Endodermal cell (in vitro differentiated cells): ENCODE results near the gene KIAA1755. TPM values are rescaled to one million over a fixed set of nuclear protein-coding genes. Genes with fewer than 3 reads are reported as not detected.

ENCODE experiments used
- DNase-seq: peaks from one replicate; pipeline ENCODE4 v3.0.0-alpha.2; 2017
- H3K27ac ChIP-seq: 2 replicates; pipeline ENCODE4 v1.5.1; 2013; ENCODE audit warnings: mild to moderate bottlenecking, low read depth, low read length, moderate library complexity
- H3K27me3 ChIP-seq: 2 replicates; pipeline ENCODE4 v1.6.1; 2013; ENCODE audit warnings: mild to moderate bottlenecking, low read length, moderate library complexity; ENCODE audit not compliant: insufficient read depth, control insufficient read depth, poor library complexity, severe bottlenecking
- H3K36me3 ChIP-seq: 2 replicates; pipeline ENCODE4 v1.7.0; 2013; ENCODE audit warnings: mild to moderate bottlenecking, low read length, moderate library complexity; ENCODE audit not compliant: control insufficient read depth, insufficient read depth
- H3K4me1 ChIP-seq: one replicate; pipeline ENCODE4 v1.7.0; 2013; ENCODE audit warnings: low read length; ENCODE audit not compliant: control insufficient read depth, insufficient read depth
- H3K4me3 ChIP-seq: 2 replicates; pipeline ENCODE4 v1.5.1; 2013; ENCODE audit warnings: mild to moderate bottlenecking, low read length, moderate library complexity
- H3K9ac ChIP-seq: 2 replicates; pipeline ENCODE4 v1.6.1; 2013; ENCODE audit warnings: mild to moderate bottlenecking, low read length, moderate library complexity; ENCODE audit not compliant: poor library complexity, severe bottlenecking; ENCODE audit errors: extremely low read depth
- H3K9me3 ChIP-seq: 2 replicates; pipeline ENCODE4 v1.6.1; 2013; ENCODE audit warnings: mild to moderate bottlenecking, low read length, moderate library complexity; ENCODE audit not compliant: control insufficient read depth
- H3K27ac Mint-ChIP-seq: 2 replicates; pipeline ENCODE4 v1.8.0; 2020; ENCODE audit warnings: mixed read lengths
- H3K27me3 Mint-ChIP-seq: 2 replicates; pipeline ENCODE4 v1.8.0; 2021; ENCODE audit warnings: mild to moderate bottlenecking, mixed read lengths; ENCODE audit not compliant: insufficient read depth
- H3K36me3 Mint-ChIP-seq: 2 replicates; pipeline ENCODE4 v1.8.0; 2020; ENCODE audit warnings: low read depth, mixed read lengths
- H3K4me1 Mint-ChIP-seq: 2 replicates; pipeline ENCODE4 v1.8.0; 2020; ENCODE audit warnings: mixed read lengths
- H3K4me3 Mint-ChIP-seq: 2 replicates; pipeline ENCODE4 v1.8.0; 2020; ENCODE audit warnings: mild to moderate bottlenecking, moderate library complexity, mixed read lengths
- H3K9me3 Mint-ChIP-seq: 2 replicates; pipeline ENCODE4 v1.8.0; 2020; ENCODE audit warnings: mild to moderate bottlenecking, mixed read lengths
- WGBS, 2 experiments: methylation state at CpG; one replicate each; pipeline versions ENCODE4 v1.1.5 to v1.1.7; 2013; ENCODE audit warnings: missing lambda C conversion rate in 2 of 2, mixed read lengths in 1 of 2; ENCODE audit not compliant: insufficient coverage in 1 of 2, insufficient read length in 1 of 2; 5-methylcytosine and 5-hydroxymethylcytosine counted together
- total RNA-seq, 2 donors: library from RNA; stranded (reverse); fragmentation: NEBNext Ultra II Directional in 1 of 2; extraction: Animal tissue kit (Norgen Biotek cat#: 25700) in 1 of 2; gene quantifications; 2 replicates in 1 of 2; 3 replicates in 1 of 2; pipeline ENCODE4 v1.2.1, GENCODE V29; 2021
- TF ChIP-seq, protein P1 (sequence below): fragments of 200-600 bp; sonication (generic); conservative IDR thresholded peaks from 2 replicates; pipeline ENCODE4 v1.5.0; 2021; ENCODE audit warnings: antibody characterized with exemption, mild to moderate bottlenecking

KIAA1755 gene
- total RNA-seq, 2 donors from 2014 or later = not detected

DNA sequence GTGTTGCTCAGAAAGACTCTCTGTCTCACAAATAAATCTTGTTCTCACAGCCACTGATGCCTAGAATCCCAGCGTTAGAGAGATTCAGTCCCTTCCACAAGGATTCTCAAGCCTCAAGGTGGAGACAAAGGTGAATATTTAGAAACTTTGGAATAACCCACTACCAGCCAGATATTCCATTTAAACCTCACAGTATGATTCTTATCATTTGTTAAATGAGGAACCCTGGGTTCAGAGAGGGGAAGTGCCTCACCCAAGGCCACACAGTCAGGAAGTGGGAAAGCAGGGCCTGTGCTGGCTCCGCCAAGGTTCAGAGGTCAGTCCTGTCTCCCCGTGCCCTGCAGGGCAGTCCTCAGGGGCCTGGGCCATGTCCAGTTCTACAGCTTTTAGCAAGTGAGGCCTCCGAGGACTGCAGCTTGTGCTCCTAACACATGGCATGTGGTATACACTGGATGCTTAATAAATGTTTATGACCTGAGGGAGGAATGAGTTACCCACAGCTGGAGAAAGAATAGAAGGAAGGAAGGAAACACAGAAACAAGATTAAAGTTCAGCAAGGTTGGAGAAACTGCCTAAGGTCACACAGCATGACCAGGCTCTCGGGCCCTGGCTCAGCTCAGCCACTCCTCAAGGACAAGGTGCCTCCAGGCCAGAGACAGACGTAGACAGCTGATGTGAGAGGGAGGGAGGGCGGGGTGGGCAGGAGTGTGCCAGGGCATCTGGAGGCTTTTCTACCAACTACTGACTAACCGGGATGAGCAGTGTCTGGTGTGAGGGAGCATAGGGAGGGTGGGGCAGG is 91.5 kb downstream of the KIAA1755 start:
- H3K36me3 ChIP-seq = no peaks in the 10 kb centered on the region
- H3K9ac ChIP-seq = no peak overlapping the region
- no peaks in the 10 kb centered on the region for H3K9me3 ChIP-seq
- H3K27ac ChIP-seq = no peak overlapping the region
- peaks cover 10% of the 10 kb centered on the region for H3K27me3 Mint-ChIP-seq
- H3K4me1 Mint-ChIP-seq = no peaks in the 10 kb centered on the region
- H3K4me3 Mint-ChIP-seq = no peak overlapping the region
- no peaks in the 10 kb centered on the region for H3K36me3 Mint-ChIP-seq
- 86 to 89% methylated on average over 4 to 7 of the region's 8 CpGs for WGBS, 2 experiments
- TF ChIP-seq, protein P1, sequence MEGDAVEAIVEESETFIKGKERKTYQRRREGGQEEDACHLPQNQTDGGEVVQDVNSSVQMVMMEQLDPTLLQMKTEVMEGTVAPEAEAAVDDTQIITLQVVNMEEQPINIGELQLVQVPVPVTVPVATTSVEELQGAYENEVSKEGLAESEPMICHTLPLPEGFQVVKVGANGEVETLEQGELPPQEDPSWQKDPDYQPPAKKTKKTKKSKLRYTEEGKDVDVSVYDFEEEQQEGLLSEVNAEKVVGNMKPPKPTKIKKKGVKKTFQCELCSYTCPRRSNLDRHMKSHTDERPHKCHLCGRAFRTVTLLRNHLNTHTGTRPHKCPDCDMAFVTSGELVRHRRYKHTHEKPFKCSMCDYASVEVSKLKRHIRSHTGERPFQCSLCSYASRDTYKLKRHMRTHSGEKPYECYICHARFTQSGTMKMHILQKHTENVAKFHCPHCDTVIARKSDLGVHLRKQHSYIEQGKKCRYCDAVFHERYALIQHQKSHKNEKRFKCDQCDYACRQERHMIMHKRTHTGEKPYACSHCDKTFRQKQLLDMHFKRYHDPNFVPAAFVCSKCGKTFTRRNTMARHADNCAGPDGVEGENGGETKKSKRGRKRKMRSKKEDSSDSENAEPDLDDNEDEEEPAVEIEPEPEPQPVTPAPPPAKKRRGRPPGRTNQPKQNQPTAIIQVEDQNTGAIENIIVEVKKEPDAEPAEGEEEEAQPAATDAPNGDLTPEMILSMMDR = no peak
- no peak overlapping the region for H3K27ac Mint-ChIP-seq
- no peak overlapping the region for H3K4me3 ChIP-seq
- peaks cover 5% of the 10 kb centered on the region for H3K27me3 ChIP-seq
- no peaks in the 10 kb centered on the region for H3K9me3 Mint-ChIP-seq
- H3K4me1 ChIP-seq = no peaks in the 10 kb centered on the region
- no peak for DNase-seq

DNA sequence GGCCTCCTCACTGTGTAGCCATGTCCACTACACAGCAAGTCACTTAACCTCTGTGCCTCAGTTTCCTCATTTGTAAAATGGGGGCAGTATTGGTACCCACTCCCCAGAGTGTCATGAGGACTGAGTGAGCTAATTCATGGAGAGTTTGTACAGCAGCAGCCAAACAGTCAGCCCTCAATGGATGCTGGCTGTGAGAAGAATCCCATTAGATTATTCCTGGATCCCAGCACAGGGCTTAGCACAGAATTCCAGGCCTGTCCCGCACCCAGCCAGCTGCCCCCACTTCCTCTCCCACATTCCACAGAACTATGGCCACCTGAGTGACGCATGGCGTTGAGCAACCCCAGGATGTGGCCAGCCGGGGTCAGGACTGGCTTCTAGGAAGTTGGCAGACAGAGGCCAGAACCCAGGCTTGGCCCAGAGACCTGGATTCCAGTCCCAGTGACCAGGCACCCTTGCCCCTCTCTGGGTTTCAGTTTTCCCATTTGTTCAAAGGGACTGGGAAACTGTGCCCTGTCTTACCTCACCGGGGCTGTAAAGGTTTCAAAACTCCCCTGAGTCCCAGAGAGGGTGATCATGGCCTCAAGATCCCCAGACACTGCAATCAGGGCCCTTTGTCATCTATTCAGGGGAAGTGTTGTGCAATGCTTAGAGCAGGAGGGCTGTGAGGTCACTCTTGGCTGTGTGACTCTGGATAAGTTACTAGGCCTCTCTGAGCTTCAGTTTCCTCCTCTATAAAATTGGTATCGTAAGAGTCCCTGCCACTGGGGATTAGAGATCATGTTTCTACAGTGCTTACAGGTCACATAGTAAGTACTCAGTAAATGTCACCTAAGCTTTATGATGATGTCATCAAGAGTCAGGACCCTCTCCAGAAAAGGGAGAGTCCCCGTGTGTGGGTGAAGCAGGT is 92.4 kb downstream of the KIAA1755 start:
- H3K4me1 Mint-ChIP-seq = no peaks in the 10 kb centered on the region
- Histone ChIP-seq H3K9ac (no peak overlapping the region), H3K9me3 (no peaks in the 10 kb centered on the region), H3K4me3 (no peak overlapping the region), H3K27me3 (peaks cover 5% of the 10 kb centered on the region), H3K27ac (no peak overlapping the region), H3K4me1 (no peaks in the 10 kb centered on the region), H3K36me3 (no peaks in the 10 kb centered on the region)
- H3K4me3 Mint-ChIP-seq = no peak overlapping the region
- H3K9me3 Mint-ChIP-seq = no peaks in the 10 kb centered on the region
- TF ChIP-seq, protein P1 = no peak
- H3K27me3 Mint-ChIP-seq = peaks cover 10% of the 10 kb centered on the region
- H3K36me3 Mint-ChIP-seq = no peaks in the 10 kb centered on the region
- peak; percentile 67 for DNase-seq
- WGBS, 2 experiments = 0 to 59% methylated on average over 1 to 7 of the region's 7 CpGs
- H3K27ac Mint-ChIP-seq = peak overlapping the region; percentile 29

DNA sequence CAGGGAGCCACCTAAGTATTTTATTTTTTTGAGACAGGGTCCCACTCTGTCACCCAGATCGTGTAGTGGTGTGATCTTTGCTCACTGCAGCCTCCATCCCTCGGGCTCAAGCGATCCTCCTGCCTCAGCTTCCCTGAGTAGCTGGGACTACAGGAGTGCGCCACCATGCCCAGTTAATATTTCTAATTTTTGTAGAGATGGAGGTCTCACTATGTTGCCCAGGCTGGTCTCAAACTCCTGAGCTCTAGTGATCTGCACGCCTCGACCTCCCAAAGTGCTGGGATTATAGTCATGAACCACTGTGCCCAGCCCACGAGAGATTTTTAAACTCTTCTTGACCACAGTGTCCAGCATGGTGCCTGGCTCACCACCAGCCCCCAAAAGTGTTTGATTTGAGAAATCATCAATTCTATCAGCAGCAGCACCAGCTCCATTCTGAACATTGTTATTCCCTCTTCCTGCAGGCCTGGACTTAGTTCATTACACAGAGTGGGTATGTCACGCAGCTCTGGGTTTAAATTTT is 93.1 kb downstream of the KIAA1755 start:
- DNase-seq = no peak
- peaks cover 10% of the 10 kb centered on the region for H3K27me3 Mint-ChIP-seq
- no peaks in the 10 kb centered on the region for H3K4me1 Mint-ChIP-seq
- no peak overlapping the region for H3K4me3 Mint-ChIP-seq
- 88 to 98% methylated on average over 6 to 8 of the region's 8 CpGs for WGBS, 2 experiments
- Histone ChIP-seq H3K4me3 (no peak overlapping the region), H3K9me3 (no peaks in the 10 kb centered on the region), H3K4me1 (no peaks in the 10 kb centered on the region), H3K9ac (no peak overlapping the region), H3K27ac (no peak overlapping the region), H3K36me3 (no peaks in the 10 kb centered on the region), H3K27me3 (peaks cover 5% of the 10 kb centered on the region)
- no peaks in the 10 kb centered on the region for H3K36me3 Mint-ChIP-seq
- H3K9me3 Mint-ChIP-seq = no peaks in the 10 kb centered on the region
- TF ChIP-seq, protein P1 = no peak
- H3K27ac Mint-ChIP-seq = peak overlapping the region; percentile 29
